Subcutaneous abdominal adipose tissue (tissue), 5 donors: ENCODE results near the gene HIF1AN.
"Not testable (repeated sequence)": the region's sequence is repeated elsewhere in the genome, so short reads cannot be mapped to it uniquely, and the experiment has no call there.

ENCODE experiments used
- H3K27ac ChIP-seq: one replicate; pipeline ENCODE4 v1.7.0; 2013; ENCODE audit warnings: low read depth, mild to moderate bottlenecking, inconsistent platforms, low read length, moderate library complexity
- H3K27me3 ChIP-seq, 5 donors: one replicate each; pipeline ENCODE4 v1.7.0; 2013; ENCODE audit warnings: low read length in 5 of 5, inconsistent platforms in 1 of 5; ENCODE audit not compliant: control insufficient read depth in 5 of 5, insufficient read depth in 4 of 5
- H3K36me3 ChIP-seq, 5 donors: one replicate each; pipeline ENCODE4 v1.7.0; 2013; ENCODE audit warnings: low read length in 5 of 5; ENCODE audit not compliant: control insufficient read depth in 5 of 5, insufficient read depth in 5 of 5
- H3K4me1 ChIP-seq, 5 donors: one replicate each; pipeline ENCODE4 v1.7.0; 2013; ENCODE audit warnings: low read length in 5 of 5, mild to moderate bottlenecking in 3 of 5, moderate library complexity in 1 of 5; ENCODE audit not compliant: control insufficient read depth in 5 of 5, insufficient read depth in 5 of 5
- H3K4me3 ChIP-seq, 5 donors: one replicate each; pipeline ENCODE4 v1.7.0; 2013; ENCODE audit warnings: low read length in 5 of 5, low read depth in 1 of 5
- H3K9ac ChIP-seq, 5 donors: one replicate each; pipeline ENCODE4 v1.7.0; 2013; ENCODE audit warnings: low read length in 5 of 5, mild to moderate bottlenecking in 4 of 5, moderate library complexity in 3 of 5
- H3K9me3 ChIP-seq, 5 donors: one replicate each; pipeline ENCODE4 v1.7.0; 2013; ENCODE audit warnings: low read length in 5 of 5; ENCODE audit not compliant: control insufficient read depth in 5 of 5
- donor health status: healthy.
- donor health status: healthy.
- donor health status: healthy.
- donor health status: healthy.
- donor health status: healthy.

Gene HIF1AN

DNA sequence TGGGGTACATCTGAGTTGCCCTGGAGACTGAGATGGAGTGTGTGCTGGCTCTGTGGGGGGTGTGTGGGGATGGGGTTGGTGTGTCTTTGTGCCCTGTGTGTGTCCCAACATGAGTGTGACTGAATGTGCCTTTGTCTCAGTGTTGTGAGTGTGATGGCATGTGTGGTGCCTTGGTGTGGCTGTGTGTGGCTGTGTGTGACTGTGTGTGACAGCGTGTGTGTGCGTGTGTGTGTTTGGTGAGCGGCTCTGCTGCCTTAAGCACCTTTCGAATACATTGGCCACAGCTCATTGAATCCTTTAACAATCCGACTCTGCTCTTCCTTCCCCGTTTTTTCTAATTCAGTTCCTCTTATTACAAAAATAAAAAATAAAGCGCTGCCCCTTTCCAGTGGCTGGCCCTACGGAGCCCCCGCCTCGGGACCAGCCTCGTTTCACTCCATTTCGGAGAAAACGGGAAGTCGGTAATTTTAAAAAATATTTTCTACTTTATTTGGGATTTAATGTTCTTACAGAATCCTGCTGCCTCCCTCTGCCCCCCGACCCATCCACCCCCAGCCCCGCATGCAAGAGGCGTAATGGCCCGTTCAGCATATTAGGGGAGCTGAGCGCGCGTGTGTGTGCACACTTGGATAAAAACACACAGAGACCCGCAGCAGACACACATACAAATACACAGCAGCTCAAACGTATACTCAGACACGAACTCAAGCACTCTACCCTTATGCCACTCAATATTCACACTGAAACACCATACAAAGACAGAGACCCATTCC, 35.5 kb downstream of the HIF1AN start:
- Histone ChIP-seq H3K27me3 (peaks cover 33 to 57% (median 50%) of the 10 kb centered on the region in 5 donors), H3K4me1 (peaks cover 0 to 3% (median 0%) of the 10 kb centered on the region in 5 donors), H3K36me3 (no peaks in the 10 kb centered on the region), H3K27ac (no peak overlapping the region), H3K4me3 (no peak overlapping the region), H3K9ac (no peak overlapping the region), H3K9me3 (no peaks in the 10 kb centered on the region)

DNA sequence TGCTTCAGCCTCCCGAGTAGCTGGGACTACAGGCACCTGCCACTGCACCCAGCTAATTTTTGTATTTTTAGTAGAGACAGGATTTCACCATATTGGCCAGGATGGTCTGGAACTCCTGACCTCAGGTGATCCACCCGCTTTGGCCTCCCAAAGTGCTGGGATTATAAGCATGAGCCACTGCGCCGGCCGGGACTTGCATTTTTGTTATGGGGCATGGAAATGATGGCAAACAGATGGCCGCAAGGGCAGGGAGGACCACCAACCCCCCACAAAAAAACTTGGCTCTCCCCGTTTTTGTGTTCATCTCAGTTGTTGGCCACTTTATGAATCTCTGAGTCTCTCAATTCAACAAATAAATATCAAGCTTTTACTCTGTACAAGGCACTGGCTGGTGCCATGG, 39.4 kb downstream of the HIF1AN start:
- not testable (repeated sequence) for H3K4me1 ChIP-seq, H3K27ac ChIP-seq, H3K9me3 ChIP-seq, H3K36me3 ChIP-seq, H3K4me3 ChIP-seq, H3K9ac ChIP-seq
- peaks cover 13 to 24% (median 19%) of the 10 kb centered on the region in 5 donors for H3K27me3 ChIP-seq

DNA sequence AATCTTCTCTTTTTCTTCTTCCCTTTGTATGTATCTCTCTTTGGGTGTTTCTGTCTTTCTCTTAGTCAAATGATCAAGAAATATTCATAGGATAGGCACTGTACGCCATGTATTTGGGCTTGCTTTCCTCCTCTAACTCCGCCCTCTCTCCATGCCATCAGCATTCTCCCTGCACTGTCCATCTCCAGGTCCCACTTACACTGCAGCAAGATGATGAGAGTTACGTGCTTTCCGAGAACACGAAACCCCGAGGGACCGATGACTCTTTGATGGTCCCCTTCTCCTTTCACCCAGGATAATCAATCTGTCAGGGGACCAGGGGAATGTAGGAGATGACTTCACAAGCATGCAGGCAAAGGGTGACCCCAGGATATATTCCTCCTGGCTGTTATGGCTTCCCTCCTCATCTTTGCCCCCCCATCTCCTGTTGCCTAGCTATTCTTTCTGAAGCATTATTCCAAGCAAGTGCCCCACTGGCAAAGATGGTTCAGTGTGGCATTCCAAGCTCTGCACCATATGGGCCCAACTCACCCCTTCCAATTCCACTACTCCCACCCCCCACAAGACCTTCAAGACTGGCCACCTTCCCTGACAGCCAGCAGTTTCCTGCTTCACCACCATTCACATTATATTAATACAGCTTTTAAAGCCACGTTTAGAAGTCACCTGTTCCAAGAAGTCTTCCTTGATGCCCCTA, 40.0 kb downstream of the HIF1AN start:
- no peak overlapping the region for H3K9ac ChIP-seq
- H3K4me3 ChIP-seq, result no peak overlapping the region
- H3K4me1 ChIP-seq, result no peaks in the 10 kb centered on the region
- peaks cover 8 to 19% (median 13%) of the 10 kb centered on the region in 5 donors for H3K27me3 ChIP-seq
- H3K36me3 ChIP-seq, result no peaks in the 10 kb centered on the region
- H3K27ac ChIP-seq, result no peak overlapping the region
- H3K9me3 ChIP-seq, result no peaks in the 10 kb centered on the region

DNA sequence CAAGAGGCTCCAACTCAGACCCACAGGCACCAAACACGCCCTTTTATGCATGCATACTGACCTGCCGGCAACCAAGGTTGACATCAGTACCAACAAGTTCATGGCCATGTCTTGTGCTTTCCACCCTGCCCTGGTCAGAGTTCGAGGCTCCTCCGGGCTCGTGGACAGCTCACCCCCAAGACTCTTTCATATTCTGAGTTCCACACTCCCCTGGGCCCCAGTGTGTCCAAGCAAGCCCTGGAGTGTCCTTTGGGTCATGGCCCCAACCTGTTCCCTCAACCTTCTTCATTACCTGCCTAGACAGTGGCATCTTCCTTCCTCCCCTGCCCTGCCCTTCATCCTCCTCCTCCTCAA, 40.5 kb downstream of the HIF1AN start:
- Histone ChIP-seq H3K9ac (no peak overlapping the region), H3K27ac (no peak overlapping the region), H3K27me3 (peaks cover 3 to 14% (median 8%) of the 10 kb centered on the region in 5 donors), H3K9me3 (no peaks in the 10 kb centered on the region), H3K4me1 (no peaks in the 10 kb centered on the region), H3K36me3 (no peaks in the 10 kb centered on the region), H3K4me3 (no peak overlapping the region)

DNA sequence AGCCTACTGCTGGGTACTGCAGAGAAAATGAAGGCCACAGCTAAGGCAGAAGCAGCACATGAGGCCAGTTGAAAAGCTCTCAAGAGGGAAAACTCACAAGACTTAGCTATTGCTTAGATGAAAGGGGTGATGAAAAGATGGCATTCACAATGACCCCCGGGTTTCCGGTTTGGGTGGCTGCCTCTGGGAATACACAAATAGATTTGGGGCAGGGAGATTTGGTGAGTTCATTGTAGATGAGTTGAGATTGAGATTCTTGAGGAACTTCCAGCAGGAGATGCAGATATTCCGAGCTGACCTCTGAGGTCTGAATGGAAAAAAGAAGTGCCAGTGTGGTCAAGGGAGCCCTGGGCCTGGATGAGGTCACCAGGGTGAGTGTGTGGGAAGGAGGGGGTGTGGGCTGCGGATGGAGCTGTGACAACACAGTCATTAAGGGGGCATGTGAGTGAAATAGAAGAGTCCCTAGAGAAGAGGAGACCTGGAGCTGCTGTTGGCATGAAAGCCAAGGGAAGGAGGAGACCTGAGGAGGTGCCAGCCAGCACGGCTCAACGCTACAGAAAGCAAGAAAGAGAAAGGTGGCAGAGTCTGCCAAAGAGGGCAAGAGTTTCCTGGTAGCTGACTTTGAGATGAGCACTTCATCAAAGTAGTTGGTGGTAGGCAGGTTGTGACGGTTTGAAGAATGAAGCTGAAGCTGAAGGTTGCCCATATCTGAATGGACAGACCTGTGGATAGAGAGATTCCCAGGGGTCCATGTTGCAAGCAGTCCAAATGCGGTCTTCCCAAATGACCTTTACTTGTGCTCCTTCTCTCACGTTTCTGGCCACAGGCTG, 43.7 kb downstream of the HIF1AN start:
- H3K4me3 ChIP-seq, result no peak overlapping the region
- peaks cover 0 to 4% (median 0%) of the 10 kb centered on the region in 5 donors for H3K9me3 ChIP-seq
- H3K4me1 ChIP-seq, result no peaks in the 10 kb centered on the region
- H3K9ac ChIP-seq, result no peak overlapping the region
- H3K27ac ChIP-seq, result no peak overlapping the region
- H3K27me3 ChIP-seq, result peaks cover 3 to 9% (median 3%) of the 10 kb centered on the region in 5 donors
- no peaks in the 10 kb centered on the region for H3K36me3 ChIP-seq

DNA sequence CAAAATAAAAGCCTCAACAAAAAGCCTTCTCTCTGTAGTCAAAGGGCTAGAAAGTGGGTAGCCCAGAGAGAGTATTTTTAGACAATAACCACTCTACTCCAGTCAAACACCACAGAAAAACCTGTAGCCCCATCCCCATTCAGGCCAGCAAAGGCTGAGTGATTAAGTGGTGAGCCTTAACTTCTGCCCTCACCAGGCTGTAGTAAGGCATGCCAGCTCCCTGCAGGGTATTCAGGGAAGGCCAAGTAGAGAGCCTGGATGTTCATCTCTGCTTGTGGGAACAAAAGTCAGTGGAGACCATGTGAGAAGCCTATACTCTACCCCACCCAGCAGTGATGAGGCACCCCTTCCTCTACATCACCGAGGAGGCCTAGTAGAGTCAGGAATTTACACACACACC, 51.2 kb downstream of the HIF1AN start:
- no peak overlapping the region for H3K4me3 ChIP-seq
- peaks cover 3 to 12% (median 10%) of the 10 kb centered on the region in 5 donors for H3K9me3 ChIP-seq
- no peak overlapping the region for H3K27ac ChIP-seq
- no peak overlapping the region for H3K9ac ChIP-seq
- H3K36me3 ChIP-seq, result no peaks in the 10 kb centered on the region
- no peaks in the 10 kb centered on the region for H3K4me1 ChIP-seq
- H3K27me3 ChIP-seq, result peaks cover 6 to 14% (median 11%) of the 10 kb centered on the region in 5 donors

DNA sequence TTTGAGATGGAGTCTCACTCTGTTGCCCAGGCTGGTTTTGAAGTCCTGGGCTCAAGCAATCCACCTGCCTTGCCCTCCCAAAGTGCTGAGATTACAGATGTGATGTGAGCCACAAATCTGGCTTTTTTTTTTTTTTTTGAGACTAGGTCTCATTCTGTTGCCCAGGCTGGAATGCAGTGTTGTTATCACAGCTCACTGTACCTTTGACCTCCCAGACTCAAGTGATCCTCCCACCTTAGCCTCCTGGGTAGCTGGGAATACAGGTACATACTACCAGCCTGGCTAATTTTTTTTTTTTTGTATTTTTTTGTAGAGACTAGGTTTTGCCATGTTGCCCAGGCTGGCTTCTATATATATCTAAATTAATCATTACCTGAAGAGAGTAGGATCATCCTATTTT, 62.4 kb downstream of the HIF1AN start:
- peaks cover 3 to 7% (median 5%) of the 10 kb centered on the region in 5 donors for H3K27me3 ChIP-seq

DNA sequence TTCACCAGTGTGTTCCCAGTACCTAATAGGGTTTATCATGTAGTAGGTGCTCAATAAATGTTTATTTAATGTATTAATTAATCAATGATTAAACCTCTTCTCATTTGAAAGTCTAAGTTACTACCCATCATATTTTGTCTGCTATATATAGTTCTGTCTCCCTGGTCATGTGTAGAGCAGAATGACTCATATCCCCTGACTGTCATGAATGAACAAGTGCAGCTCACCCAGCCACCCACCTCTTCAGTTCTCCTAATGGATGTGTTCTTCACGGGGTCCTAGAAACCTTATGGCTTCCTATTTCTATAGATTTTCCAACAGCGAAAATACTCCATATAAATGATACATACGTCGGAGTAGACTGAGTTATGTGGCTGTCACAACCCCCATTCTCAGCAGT, 64.5 kb downstream of the HIF1AN start:
- no peaks in the 10 kb centered on the region for H3K36me3 ChIP-seq
- no peaks in the 10 kb centered on the region for H3K4me1 ChIP-seq
- H3K27me3 ChIP-seq, result peaks cover 3 to 7% (median 6%) of the 10 kb centered on the region in 5 donors
- no peak overlapping the region for H3K27ac ChIP-seq
- no peak overlapping the region for H3K9ac ChIP-seq
- no peak overlapping the region for H3K4me3 ChIP-seq
- H3K9me3 ChIP-seq, result peaks cover 3 to 8% (median 4%) of the 10 kb centered on the region in 5 donors

More for the DNA sequence above, 62.4 kb downstream of the HIF1AN start:
- H3K4me3 ChIP-seq, result no peak overlapping the region
- H3K4me1 ChIP-seq, result no peaks in the 10 kb centered on the region
- H3K36me3 ChIP-seq, result no peaks in the 10 kb centered on the region
- no peaks in the 10 kb centered on the region for H3K9me3 ChIP-seq
- H3K9ac ChIP-seq, result no peak overlapping the region
- no peak overlapping the region for H3K27ac ChIP-seq

DNA sequence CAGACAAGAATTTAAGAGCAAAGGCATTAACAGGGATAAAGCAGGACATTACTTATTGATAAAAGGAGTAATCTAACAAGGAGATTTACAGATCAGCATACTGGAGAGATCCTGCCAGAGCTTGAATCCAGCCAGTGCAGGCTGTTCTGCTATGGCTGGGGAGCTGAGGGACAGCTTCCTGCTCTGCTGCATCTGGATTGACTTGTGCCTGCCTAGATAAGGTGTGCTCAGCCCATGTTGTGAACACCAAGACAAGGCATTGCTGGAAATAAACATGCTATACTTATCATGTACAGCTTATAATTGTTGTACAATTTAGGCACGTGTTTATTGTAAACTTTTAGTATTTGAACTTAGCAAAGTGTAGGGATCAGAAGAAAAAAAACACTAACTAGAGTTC, 71.7 kb downstream of the HIF1AN start:
- H3K27me3 ChIP-seq, result peaks cover 0 to 14% (median 5%) of the 10 kb centered on the region in 5 donors

More for the DNA sequence above, 71.7 kb downstream of the HIF1AN start:
- Histone ChIP-seq H3K4me3 (no peak overlapping the region), H3K36me3 (no peaks in the 10 kb centered on the region), H3K9me3 (peaks cover 4 to 20% (median 8%) of the 10 kb centered on the region in 5 donors), H3K4me1 (no peaks in the 10 kb centered on the region), H3K9ac (no peak overlapping the region), H3K27ac (no peak overlapping the region)
